Activated CD4-positive, alpha-beta memory T cell treated with anti-CD3 and anti-CD28 coated beads for 36 hours (primary cell): ENCODE measurements around the gene PHACTR1. TPM values are rescaled to one million over a fixed set of nuclear protein-coding genes. Genes with fewer than 3 reads are reported as not detected.
A peak's percentile ranks its signal among the peaks of the same experiment; 100 is the strongest.

Experiments used
- CTCF ChIA-PET: fragments of 350-600 bp; sonication (Branson Sonifier 250); formaldehyde crosslinking; loops from one replicate; lab custom pipeline; 2021; ENCODE audit warnings: antibody characterized with exemption, inconsistent platforms; lab: Charles Lee
- POLR2A ChIA-PET: fragments of 350-600 bp; sonication (Branson Sonifier 250); formaldehyde crosslinking; loops from one replicate; lab custom pipeline; 2021; ENCODE audit warnings: antibody characterized with exemption; lab: Charles Lee
- DNase-seq: peaks from one replicate; pipeline ENCODE4 v3.0.0-alpha.2; 2020
- H3K27ac Mint-ChIP-seq: one replicate; pipeline ENCODE4 v1.8.0; 2021; ENCODE audit warnings: mixed read lengths
- H3K27me3 Mint-ChIP-seq: one replicate; pipeline ENCODE4 v1.8.0; 2021; ENCODE audit warnings: mixed read lengths
- H3K36me3 Mint-ChIP-seq: one replicate; pipeline ENCODE4 v1.8.0; 2021; ENCODE audit warnings: mixed read lengths
- H3K4me1 Mint-ChIP-seq: one replicate; pipeline ENCODE4 v1.8.0; 2021; ENCODE audit warnings: low read depth, mixed read lengths
- H3K4me3 Mint-ChIP-seq: one replicate; pipeline ENCODE4 v1.8.0; 2021; ENCODE audit warnings: mild to moderate bottlenecking, mixed read lengths
- H3K9me3 Mint-ChIP-seq: one replicate; pipeline ENCODE4 v1.8.0; 2021; ENCODE audit warnings: mixed read lengths
- intact Hi-C: fragments of 100-400 bp; cut with micrococcal nuclease; formaldehyde crosslinking; loops from one replicate; pipeline ENCODE4 v1.15.1; 2023
- total RNA-seq, 2 experiments: library from RNA; stranded (reverse); gene quantifications; one replicate each; pipeline ENCODE4 v1.2.3, GENCODE V29; 2021

PHACTR1 gene
- total RNA-seq, 2 experiments from 2014 or later: not detected

- no peaks in the 10 kb centered on the region for H3K36me3 Mint-ChIP-seq
- no peaks in the 10 kb centered on the region for H3K9me3 Mint-ChIP-seq
- ChIA-PET CTCF (interaction anchor here (0.9 to 5.7 kb wide), 11 partner anchors 14 to 421 kb away, joined by 3 to 54 read pairs (median 5); partner anchors contain the start of gene SIRT5), POLR2A (no interaction called here)
- intact Hi-C loops: loop anchor here (1.0 to 10.0 kb wide), 4 partner anchors 137 to 732 kb away; no protein-coding TSS in a partner anchor
- H3K4me1 Mint-ChIP-seq: peaks cover 14% of the 10 kb centered on the region
- H3K27me3 Mint-ChIP-seq: no peaks in the 10 kb centered on the region
- DNase-seq: no peak
- H3K4me3 Mint-ChIP-seq: no peak overlapping the region
- no peak overlapping the region for H3K27ac Mint-ChIP-seq
Observed at GRCh38 chr6:13332349-13332706, 615.8 kb downstream of the PHACTR1 start.

DNA sequence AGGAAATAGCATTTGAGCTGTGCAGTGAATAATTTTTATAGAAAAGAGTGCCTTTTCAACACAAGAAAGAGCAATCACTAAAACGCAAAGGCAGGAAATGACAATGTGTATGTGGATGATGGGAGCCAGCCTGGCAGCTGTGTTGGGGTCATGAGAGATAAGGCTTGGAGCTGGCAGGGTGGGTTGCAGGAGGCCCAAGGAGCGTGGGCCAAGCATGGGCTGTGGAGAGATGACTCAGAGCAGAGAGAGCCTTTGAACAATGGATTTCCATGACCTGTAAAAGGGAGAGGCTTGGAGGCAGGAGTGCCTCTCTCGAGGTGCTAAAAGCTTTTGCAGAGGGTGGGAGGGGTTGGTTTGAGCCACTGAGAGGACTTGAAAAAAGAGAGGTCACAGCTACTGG is 618.4 kb downstream of the PHACTR1 start:
- Mint-ChIP-seq H3K27me3 (no peaks in the 10 kb centered on the region), H3K9me3 (no peaks in the 10 kb centered on the region), H3K27ac (no peak overlapping the region), H3K4me1 (peaks cover 4% of the 10 kb centered on the region), H3K4me3 (no peak overlapping the region), H3K36me3 (no peaks in the 10 kb centered on the region)
- CTCF ChIA-PET: interaction anchor here (1.0 to 2.3 kb wide), 3 partner anchors 45 to 240 kb away, joined by 3 to 29 read pairs (median 4); partner anchors contain the start of gene SIRT5
- intact Hi-C loops: loop anchor here (5.0 to 10.0 kb wide), 4 partner anchors 92 to 730 kb away; no protein-coding TSS in a partner anchor
- POLR2A ChIA-PET: no interaction called here
- DNase-seq: no peak

DNA sequence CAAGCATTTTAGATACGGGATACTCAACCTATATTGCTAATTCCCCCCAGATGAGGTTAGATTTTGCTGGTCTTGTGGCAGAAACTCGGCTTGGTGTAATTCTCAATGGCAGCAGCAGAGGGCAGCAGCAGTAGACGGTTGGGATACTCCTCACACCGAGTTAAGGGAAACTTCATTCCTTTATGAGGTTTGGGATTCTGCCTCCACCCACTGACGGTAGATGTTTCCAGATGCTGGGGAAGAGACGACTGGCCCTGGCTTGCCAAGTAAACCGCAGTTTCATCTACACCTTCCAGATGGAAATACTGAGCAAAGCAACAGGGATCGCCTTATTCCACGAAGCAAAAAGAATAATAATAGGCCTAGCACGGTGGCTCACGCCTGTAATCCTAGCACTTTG is 620.0 kb downstream of the PHACTR1 start:
- H3K27ac Mint-ChIP-seq: no peak overlapping the region
- peak; percentile 79 for DNase-seq
- H3K4me1 Mint-ChIP-seq: peaks cover 6% of the 10 kb centered on the region
- intact Hi-C loops: loop anchor here (1.0 to 10.0 kb wide), 4 partner anchors 91 to 728 kb away; no protein-coding TSS in a partner anchor
- H3K27me3 Mint-ChIP-seq: no peaks in the 10 kb centered on the region
- CTCF ChIA-PET: interaction anchor here (1.0 to 4.5 kb wide), 6 partner anchors 7 to 238 kb away, joined by 3 to 37 read pairs (median 5); partner anchors contain the start of genes SIRT5 and TBC1D7
- H3K9me3 Mint-ChIP-seq: no peaks in the 10 kb centered on the region
- no peak overlapping the region for H3K4me3 Mint-ChIP-seq
- POLR2A ChIA-PET: no interaction called here
- no peaks in the 10 kb centered on the region for H3K36me3 Mint-ChIP-seq

DNA sequence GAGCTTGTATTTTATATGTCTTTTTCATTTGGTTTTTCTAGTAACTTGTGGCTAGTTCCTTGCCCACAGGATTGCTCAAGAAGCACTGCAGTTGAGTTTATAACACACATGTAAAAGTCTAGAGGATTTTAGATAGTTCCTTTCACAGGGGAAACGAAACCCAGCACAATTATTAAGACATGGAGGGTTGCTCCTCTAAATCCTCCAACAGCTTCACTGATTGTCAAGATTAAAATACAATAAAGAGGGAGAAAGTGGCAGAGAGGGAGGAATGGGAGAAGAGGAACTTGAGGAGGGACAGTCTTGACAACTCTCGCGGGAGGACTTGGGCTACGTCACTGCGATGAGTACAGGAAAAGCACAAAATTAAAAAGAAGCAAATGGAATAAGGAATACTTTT is 621.5 kb downstream of the PHACTR1 start:
- DNase-seq: no peak
- POLR2A ChIA-PET: no interaction called here

More for the DNA sequence above, 621.5 kb downstream of the PHACTR1 start:
- CTCF ChIA-PET: interaction anchor here (0.9 to 4.5 kb wide), 9 partner anchors 9 to 729 kb away, joined by 3 to 37 read pairs (median 5); partner anchors contain the start of genes GFOD1, SIRT5 and TBC1D7
- Mint-ChIP-seq H3K9me3 (peaks cover 8% of the 10 kb centered on the region), H3K36me3 (no peaks in the 10 kb centered on the region), H3K27ac (no peak overlapping the region), H3K27me3 (no peaks in the 10 kb centered on the region), H3K4me1 (peaks cover 6% of the 10 kb centered on the region), H3K4me3 (no peak overlapping the region)
- intact Hi-C loops: loop anchor here (5.0 to 10.0 kb wide), 2 partner anchors 89 to 727 kb away; no protein-coding TSS in a partner anchor
